ENCODE results near the gene FBXO11.
A peak's percentile ranks its signal among the peaks of the same experiment; 100 is the strongest.

DNA sequence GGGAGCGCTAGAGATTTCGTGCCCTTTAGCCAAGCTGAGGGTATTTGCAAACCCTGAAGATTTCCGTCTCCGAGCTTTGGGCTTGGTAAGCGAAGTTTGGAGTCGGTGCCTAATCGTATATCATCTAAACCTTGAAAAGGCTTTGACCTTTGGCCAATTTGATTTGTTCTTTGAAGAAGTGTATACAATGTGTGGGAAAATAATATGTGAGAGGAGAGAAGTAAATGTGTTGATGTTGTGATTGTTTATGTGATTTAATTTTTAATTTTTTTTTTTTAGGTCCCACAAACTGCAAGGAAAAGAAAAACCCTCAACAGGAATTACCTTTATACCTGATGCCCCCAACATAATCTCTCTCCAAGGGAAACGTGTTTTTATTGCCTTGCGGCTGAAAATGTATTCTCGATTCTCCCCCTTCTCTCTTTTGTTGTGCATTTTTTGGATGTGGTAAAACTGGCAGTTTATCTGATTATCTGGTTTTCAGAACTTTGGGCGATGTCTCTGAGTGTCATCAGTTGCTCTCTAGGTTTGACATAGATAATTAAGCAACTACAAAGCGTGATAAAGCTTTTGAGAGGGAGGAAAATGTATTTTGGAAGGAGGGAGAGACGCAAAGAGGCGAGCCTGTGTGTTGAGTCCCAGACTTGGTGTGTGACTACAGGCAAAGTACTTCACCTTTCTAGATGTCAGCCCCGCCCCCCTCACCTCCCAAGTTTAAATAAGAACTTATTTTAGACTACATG is 912 bp upstream of the FBXO11 start:
- TF ChIP-seq, protein P1, sequence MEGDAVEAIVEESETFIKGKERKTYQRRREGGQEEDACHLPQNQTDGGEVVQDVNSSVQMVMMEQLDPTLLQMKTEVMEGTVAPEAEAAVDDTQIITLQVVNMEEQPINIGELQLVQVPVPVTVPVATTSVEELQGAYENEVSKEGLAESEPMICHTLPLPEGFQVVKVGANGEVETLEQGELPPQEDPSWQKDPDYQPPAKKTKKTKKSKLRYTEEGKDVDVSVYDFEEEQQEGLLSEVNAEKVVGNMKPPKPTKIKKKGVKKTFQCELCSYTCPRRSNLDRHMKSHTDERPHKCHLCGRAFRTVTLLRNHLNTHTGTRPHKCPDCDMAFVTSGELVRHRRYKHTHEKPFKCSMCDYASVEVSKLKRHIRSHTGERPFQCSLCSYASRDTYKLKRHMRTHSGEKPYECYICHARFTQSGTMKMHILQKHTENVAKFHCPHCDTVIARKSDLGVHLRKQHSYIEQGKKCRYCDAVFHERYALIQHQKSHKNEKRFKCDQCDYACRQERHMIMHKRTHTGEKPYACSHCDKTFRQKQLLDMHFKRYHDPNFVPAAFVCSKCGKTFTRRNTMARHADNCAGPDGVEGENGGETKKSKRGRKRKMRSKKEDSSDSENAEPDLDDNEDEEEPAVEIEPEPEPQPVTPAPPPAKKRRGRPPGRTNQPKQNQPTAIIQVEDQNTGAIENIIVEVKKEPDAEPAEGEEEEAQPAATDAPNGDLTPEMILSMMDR (IDR thresholded peaks at IDR 0.05): no peak
- TF ChIP-seq POLR2A (IDR thresholded peaks at IDR 0.05): peak; percentile 4
